ENCODE results near the gene AMPD3. TPM values are rescaled to one million over a fixed set of nuclear protein-coding genes. Genes with fewer than 3 reads are reported as not detected.

Gene AMPD3
- total and polyA plus RNA-seq, 2 donors (not counting 1 experiment from before 2014, with no cell fraction given), result 40.1 to 85.5 TPM

GRCh38 chr11:10441091-10441490 is 14.0 kb upstream of the AMPD3 start:
- Histone ChIP-seq H3K9me3 (ENCODE audit: control extremely low read depth in 1 of 3, control insufficient read depth in 2 of 3, insufficient read depth in 1 of 3, low read length in 2 of 3) (peaks cover 0 to 6% (median 0%) of the 10 kb centered on the region in 3 donors), H3K79me2 (ENCODE audit: control insufficient read depth, insufficient read depth, low read length) (peaks cover 7% of the 10 kb centered on the region), H4K20me1 (ENCODE audit: control insufficient read depth, insufficient read depth, low read length, poor library complexity, severe bottlenecking) (no peaks in the 10 kb centered on the region), H3K27ac (ENCODE audit: low read length in 2 of 2) (peak overlapping the region in 1 of 2 donors; percentile 96), H3K27me3 (replicated peaks in 1 of 4; ENCODE audit: control extremely low read depth in 1 of 4, control insufficient read depth in 3 of 4, insufficient read depth in 4 of 4, low read length in 3 of 4) (no peaks in the 10 kb centered on the region), H3K4me1 (ENCODE audit: control insufficient read depth in 2 of 2, insufficient read depth in 2 of 2, low read length in 2 of 2) (peaks cover 38 to 41% of the 10 kb centered on the region in 2 donors), H3K4me2 (replicated peaks; ENCODE audit: low read depth, low read length, poor library complexity, severe bottlenecking) (no peak overlapping the region), H2AFZ (ENCODE audit: insufficient read depth, low read depth, low read length, poor library complexity, severe bottlenecking) (no peak overlapping the region), H3K9ac (ENCODE audit: low read length) (no peak overlapping the region), H3K36me3 (replicated peaks in 1 of 2; ENCODE audit: control extremely low read depth in 1 of 2, control insufficient read depth in 1 of 2, extremely low read depth in 1 of 2, insufficient read depth in 2 of 2, low read length in 1 of 2) (no peaks in the 10 kb centered on the region), H3K4me3 (ENCODE audit: control extremely low read depth in 1 of 5, extremely low read depth in 1 of 5, insufficient read depth in 1 of 5, low read depth in 2 of 5, low read length in 4 of 5) (no peak overlapping the region)
- CTCF ChIA-PET, result interaction anchor here (0.9 to 3.0 kb wide), 11 partner anchors 14 to 296 kb away, joined by 3 to 30 read pairs (median 4); partner anchors contain the start of genes AMPD3 and RNF141
- ATAC-seq (ENCODE audit: low read depth) (no peak), DNase-seq (no peak)
- no peak for TF ChIP-seq CTCF (IDR thresholded peaks at IDR 0.05)
- no peak for TF ChIP-seq EZH2 (IDR thresholded peaks at IDR 0.05; ENCODE audit: borderline replicate concordance, insufficient read depth, low read depth, low read length, poor library complexity, severe bottlenecking)
- Mint-ChIP-seq H3K27ac (peak overlapping the region; percentile 97), H3K4me1 (peaks cover 46% of the 10 kb centered on the region), H3K9me3 (ENCODE audit: insufficient read depth) (no peaks in the 10 kb centered on the region), H3K27me3 (no peaks in the 10 kb centered on the region), H3K4me3 (peak overlapping the region; percentile 8)
- intact Hi-C loops (cut with micrococcal nuclease), result no loop called here
- POLR2A ChIA-PET, result interaction anchor here (1.9 to 2.7 kb wide), 5 partner anchors 10 to 48 kb away, joined by 6 to 38 read pairs (median 9); partner anchors contain the start of gene AMPD3
- WGBS (ENCODE audit: insufficient coverage), result no CpG with 5 or more reads among the region's 4 CpGs
